B cell (primary cell): ENCODE data around the gene WBP4.

Experiments
- CTCF ChIP-seq: fragments of 200-600 bp; IDR thresholded peaks from one replicate; pipeline ENCODE4 v1.8.0; 2022; ENCODE audit warnings: antibody characterized with exemption, mild to moderate bottlenecking
- EZH2 ChIP-seq: IDR thresholded peaks from 2 replicates; pipeline ENCODE4 v1.6.1; 2012; ENCODE audit warnings: borderline replicate concordance, low read depth, mild to moderate bottlenecking, moderate library complexity, low read length; ENCODE audit not compliant: insufficient read depth, poor library complexity, severe bottlenecking

DNA sequence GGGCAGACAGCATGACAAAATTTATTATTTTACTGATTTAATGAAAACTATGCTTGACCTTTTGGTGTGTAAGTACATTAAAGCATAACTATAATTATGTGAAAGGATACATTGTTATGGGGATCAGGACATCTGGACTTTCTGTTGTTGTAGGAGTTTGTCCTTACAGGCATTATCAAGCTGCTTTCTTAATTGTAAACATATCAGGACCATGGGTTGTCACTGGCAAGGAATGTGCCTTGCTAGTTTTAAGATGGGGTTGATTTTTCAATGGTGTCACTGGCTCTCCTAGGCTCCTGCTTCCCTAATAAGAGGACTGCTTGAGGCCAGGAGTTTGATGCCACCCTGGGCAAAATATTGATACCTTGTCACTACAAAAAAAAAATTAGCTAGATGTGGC, 38.7 kb downstream of the WBP4 start:
- no peak for TF ChIP-seq CTCF
- no peak for TF ChIP-seq EZH2
